Endometrial microvascular endothelial cells (primary cell): Measurements from ENCODE around the gene EEF1A2. TPM values are rescaled to one million over a fixed set of nuclear protein-coding genes. Genes with fewer than 3 reads are reported as not detected.

Experiments
- in situ Hi-C: cut with HindIII; loops from 2 replicates; pipeline ENCODE4 v1.10.0; 2017; ENCODE audit warnings: low sequenced_read_pairs, low pct_unique_long_range_greater_than_20kb; ENCODE audit errors: inconsistent ontology term
- total RNA-seq: library from RNA; depleted of rRNA; stranded (reverse); fragments of >200 nt; gene quantifications from one replicate; pipeline ENCODE4 v1.2.3, GENCODE V29; 2015; ENCODE audit errors: inconsistent ontology term

EEF1A2 gene
- total RNA-seq, 1 donor from 2014 or later: 0.09 TPM

DNA sequence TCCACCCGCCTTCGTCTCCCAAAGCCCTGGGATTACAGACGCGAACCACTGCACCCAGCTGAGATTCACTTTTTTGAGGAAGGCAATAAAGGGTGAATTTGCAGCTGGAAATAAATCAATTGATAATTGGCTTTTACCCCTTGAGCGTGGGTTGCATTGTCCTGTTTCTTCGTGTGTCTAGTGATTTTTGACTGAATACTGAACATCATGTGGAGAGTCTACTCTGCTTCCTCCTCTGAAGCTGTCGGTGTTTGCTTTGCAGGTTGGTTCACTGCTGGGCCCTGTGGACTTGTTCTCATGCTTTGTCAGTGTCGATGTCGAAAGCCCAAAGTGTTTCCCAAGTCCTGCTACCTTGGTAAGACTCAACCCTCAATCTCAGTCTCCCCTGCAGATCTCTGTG is 5.8 kb upstream of the EEF1A2 start:
- in situ Hi-C loops: no loop called here

DNA sequence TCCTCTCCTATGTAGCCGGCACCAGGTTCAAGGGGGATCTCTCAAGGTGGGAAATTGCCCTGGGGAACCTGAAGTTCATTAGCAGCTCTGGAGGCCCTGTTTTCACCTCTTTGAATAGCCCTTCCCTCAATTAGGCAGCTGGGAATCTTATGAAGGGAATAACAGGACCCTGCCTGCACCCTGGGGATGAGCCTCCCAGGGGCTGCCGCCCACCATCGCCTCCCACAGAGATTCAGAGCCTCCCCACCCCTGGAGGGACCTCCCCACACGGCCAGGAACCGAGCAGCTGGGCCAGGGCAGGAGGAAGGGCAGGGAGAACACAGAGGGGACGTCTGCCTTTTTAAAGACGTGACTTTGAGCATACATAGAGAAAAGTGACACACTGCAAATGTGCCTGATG is 4.6 kb upstream of the EEF1A2 start:
- in situ Hi-C loops: no loop called here

DNA sequence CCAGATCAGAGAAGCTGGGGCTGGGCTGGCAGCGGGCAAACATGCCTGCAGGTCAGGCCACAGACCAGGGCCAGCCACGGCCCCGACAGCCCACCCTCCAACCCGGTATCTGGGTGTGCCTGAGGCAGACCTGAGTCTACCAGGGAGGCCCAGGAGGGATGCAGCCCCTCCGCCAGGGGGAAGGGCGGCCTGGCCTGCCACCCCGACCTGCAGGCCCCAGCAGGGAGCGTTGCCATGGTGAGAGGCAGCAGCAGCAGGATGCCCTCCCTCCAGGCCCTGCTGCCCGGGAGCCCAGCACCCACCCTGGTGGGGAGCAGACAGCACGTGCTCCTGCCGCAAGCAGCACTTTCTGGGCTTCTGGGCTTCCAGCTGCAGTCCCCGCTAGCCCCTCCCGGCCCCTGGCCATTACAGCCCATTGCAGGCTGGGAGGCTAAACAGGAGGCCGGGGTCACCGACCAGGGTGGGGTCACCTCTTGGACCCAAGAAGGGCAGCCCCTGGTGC is 3.8 kb upstream of the EEF1A2 start:
- in situ Hi-C loops: no loop called here

DNA sequence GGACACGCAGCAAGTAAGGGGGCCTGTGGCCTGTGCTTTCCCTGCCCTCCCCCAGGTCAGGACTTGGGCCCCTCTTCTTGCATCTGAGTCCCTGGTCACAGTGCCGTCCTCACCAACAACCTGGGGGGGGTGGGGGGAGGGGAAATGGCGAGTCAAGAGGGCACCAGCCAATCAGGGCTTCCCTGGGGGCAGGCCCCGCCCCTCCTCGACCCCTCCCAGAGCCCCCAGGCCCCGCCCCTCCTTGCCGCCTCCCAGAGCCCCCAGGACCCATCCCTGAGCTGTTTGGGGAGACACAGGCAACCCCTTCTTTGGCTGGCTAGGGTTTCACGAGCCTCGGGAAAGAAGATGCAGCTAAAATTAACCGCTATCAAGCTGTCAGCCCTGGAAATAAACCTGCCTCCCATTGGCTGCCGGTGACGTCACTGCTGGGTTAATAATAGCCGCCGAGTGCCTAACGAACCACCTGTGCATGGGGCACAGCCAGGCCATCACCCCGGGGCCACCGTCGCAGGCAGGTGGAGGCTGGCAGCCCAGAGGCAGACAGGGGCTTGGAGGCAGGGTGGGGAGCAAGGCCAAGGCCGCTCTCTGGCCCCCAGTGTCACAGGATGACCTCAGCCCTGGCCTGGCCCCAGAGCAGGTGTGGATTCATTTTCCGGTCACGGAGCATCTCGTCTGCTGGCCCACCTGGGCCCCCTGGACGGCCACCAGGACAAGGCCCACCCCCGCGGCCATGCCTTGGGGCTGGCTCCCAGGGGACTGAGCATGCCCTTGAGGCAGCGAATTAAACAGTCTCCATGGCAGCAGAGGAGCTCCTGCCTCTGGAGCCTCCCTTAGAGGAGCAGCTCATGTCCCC is 3.2 kb upstream of the EEF1A2 start:
- in situ Hi-C loops: no loop called here

DNA sequence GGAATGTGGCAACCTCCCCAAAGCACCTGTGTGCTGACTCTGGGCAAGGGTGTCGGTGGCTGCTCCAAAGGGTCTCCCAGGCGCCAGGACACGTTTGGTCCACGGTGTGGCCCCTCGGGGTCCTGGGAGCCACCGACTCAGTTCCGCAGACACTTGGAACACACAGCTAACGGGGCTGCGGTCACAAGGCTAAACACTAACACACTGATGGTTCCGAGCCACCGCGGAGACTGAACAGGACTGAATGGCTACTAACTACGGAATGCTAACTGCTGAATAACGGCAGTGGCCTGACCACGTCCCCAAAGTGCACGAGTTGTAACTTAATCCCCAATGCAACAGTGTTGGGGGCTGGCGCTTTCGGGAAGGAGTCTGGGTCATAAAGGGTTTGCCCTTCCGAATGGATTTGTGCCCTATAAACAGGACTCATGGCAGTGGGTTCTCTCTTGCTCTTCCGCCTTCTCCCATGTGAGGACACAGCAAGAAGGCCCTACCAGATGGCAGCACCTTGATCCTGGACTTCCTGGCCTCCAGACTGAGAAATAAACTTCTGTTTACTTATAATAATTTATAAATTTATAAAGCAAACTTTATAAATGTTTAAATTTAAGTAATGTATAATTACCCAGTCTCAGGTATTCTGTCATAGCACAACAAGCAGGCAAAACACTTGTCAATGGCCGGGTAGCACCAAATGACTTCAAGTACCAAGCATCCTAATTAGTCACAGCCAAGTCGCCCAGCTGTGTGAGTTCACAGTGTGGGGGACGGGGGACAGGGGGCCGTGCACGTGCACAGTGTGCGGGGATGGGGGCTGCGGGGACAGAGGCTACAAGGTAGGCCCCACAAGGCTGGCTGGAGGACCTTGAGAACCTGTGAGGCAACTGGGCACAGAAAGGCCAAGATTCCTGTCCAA is 2.3 kb upstream of the EEF1A2 start:
- in situ Hi-C loops: no loop called here

DNA sequence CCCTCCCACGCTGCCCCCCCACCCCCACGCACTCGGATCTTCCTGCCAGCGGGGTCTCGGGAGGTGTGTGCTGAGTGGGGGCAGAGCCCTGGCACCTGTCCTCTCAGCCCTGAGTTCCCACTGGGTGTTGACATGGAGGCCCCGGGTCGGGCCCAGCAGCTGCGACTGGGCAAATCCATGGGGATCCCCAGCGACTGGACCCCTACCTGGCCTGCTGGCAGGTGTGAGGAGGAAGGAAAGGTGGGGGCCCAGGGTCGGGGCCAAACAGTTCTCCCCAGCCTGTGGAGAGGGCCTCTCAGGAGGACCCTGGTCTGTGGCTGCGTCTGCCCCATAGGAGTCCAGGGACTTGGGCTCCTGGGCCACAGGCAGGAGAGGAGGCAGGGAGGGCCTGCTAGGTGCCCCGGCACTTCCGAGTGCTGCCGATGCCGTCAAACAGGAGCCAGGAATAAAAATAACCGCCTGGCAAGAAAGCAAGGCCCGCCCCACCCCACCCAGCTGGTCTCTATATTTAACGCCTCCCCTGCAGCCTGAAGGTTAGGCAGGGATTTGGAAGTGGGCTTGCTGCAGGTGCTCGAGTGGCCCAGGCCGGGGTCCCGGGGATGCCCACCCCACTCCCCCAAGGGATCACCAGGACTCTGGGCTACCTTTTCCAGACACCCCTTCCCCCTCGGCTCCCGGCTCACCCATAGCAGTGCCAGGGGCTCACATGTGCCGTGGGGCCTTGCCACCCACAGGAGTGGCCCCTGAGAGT is 1.4 kb upstream of the EEF1A2 start:
- in situ Hi-C loops: no loop called here

DNA sequence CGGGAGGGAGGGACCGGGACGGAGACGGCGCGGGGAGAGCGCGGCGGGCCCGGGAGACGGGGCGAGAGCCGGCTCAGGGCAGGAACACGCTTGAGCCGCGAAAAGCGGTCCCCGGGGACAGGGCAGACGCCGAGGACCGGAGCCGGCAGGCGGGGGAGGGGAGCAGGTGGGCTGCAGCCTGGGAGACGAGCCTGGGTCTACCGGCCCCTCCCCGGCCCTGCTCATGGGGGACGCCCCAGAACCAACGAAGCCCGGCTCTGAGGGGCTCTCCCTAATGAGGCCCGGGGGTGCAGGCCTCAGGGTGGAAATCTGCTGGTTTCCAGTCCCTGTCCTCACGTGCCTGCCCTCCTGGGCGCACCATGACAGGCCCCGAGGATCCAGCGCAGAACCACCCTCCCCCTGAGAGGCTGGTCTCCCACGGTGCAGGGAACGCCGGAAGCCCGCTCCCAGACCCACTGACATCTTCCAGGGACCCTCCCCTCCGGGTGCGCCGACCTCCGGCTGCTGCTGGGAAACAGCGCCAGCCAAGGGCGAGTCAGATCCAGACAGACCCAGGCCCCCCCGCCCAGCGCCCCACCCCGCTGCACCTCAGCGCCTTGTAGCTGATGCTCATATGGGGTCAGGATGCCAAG is 571 bp upstream of the EEF1A2 start:
- in situ Hi-C loops: no loop called here

DNA sequence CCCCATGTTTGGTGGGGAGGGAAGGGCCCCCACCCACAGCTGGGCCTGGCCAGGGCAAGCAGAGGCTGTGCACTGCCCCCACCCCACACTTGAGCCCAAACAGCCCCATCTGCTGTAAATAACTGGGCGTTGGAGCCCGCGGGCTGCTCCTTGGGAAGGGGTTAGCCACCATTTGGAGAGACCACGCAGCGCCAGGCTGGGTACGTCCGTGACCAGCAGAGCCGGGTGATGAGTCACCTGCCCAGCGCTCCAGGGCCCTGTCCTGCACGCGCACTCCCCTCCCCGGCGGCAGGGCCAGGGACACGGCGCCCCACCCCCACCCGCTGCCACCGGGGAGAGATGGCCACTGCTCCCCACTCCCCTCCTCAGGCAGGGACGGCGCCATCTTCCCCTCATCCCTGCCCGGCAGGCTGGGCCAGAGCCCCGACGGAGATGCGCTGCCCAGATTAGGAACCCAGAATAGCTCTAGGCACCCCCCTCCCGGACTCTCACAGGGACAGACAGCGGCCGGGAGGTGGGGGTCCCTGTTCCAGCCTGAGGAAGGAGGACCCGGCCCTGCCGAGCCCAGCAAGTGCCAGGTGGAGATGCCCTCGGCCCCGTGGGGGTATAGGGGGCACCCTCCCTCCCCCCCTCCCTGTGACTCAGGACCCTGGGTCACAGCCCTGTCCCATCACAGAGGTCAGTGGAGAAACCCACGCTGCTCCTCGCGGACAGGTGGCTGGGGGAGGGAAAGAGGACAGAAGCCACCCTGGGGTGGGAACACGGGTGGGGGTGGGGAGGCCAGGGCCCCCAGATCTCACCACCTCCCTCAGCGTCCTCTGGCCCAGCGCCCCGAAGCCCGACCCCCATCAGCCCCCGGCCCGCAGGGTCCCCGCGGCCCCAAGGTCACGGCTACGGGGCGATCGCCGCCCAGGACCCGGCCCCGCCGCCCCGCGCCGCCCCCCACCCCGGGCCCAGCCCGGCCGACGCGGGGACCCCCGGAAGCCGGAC is 642 bp downstream of the EEF1A2 start:
- in situ Hi-C loops: no loop called here

DNA sequence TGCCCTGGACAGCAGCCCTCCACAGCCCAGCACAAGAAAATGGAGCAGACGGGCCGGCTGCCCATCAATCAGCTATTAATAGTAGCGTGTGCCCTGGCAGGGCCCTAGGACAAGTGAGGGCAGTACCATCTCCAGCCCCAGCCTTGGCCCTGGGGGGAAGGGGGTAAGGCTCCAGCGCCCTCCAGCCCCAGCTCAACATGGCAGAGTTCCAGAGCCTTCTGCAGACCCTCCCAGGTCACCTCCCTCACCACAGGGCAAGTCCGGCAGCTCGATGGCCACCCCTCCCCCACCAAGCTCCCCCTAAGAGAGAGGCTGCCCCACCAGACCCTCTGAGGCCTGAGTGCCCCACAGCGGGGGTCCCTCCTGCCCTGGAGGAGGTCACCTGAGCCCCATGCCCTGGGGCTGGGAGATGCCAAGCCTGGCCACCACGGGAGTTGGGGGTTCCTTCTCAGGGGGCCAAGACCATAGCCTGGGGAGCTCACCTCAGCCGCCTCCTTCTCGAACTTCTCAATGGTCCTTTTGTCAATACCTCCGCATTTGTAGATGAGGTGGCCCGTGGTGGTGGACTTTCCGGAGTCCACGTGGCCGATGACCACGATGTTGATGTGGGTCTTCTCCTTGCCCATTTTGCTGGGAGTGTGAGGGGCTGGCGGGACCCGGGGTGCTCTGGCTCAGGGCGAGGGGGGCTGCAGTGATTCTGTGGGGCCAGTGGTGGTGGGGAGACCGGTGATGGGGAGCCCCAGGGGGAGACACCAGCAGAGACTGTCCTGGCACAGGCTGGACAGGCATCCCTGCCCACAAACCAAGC is 1.5 kb downstream of the EEF1A2 start:
- in situ Hi-C loops: no loop called here

DNA sequence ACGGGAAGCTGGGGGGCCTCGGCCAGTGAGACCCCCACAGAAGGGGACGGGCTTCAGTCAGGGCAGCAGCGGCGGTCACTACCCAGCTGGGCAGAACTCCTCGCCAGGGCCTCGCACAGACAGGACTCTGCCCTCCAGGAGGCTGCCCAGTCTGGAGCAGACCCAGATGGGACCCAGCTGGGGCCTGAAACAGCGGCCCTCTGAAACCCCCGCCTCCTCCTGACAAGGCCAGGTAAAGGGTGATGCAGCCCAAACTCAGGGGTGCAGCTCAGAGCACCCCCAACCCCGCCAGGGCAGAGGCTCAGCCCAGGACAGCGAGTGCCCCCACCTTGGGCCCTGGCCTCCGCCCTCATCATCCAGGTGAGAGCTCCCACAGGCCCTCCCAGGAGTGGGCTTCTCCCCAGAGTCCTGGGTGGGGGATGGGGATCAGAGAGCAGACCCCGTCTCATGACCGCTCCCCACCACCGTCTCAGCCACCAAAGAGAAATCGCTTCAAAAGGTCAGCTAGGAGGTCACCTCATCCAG is 2.2 kb downstream of the EEF1A2 start:
- in situ Hi-C loops: no loop called here

DNA sequence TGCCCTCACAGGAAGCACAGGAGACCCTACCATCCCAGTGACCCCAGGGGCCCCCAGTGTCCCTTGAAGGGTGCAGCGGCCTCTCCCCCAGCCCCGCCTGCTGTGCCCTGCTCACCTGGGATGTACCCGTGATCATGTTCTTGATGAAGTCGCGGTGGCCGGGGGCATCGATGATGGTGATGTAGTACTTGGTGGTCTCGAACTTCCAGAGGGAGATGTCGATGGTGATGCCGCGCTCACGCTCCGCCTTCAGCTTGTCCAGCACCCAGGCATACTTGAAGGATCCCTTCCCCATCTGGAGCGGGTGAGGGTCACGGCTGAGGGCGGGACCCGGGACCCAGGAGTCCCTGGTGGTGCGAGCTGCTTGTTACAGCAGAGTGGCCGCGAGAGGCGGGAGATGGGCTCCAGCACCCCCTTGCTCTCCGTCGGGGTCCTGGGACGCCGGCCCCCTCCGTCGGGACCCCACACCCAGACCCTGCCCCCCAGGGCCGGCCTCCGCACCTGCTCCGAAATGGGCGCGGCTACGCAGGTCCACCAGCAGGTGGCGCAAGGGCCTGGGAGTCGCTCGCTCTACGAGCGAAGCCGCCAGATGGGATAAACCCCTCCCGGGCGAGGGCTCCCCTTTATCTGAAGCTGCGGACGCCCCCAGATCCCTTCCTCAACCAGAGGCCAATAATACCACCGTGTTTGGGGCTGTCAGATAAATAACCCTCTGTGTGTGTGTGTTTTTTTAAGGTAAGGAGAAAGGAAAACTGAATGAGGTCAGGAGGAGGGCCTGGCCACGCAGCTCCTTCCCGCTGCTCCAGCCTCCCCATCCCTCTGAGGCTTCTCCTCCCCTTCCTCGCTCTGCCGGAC is 2.9 kb downstream of the EEF1A2 start:
- in situ Hi-C loops: no loop called here

DNA sequence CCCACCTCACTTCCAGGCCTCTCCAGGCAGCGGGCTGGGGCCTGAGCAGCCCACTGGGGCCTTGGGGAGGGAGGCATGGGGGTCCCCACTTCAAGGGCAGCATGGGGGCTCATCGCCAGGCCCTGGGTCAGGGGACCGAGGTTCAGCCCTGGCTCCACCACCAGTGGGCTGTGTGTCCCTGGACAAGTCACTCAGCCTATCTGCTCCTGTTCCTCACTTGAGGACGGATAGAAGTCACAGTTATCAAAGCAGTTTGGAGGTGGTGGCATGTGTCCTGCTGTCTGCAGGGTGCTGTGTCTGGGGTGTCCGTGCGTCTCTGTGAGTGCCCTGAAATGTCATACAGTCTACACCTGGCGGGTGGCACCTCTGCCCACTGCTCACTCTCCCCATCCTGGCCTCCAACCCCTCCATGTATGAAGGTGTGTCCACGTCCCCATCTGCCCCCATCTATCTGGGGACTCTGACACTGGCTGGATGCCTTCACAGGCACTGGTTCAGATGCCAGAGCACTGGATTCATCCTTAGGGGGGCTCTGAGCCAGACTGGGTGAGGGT is 3.6 kb downstream of the EEF1A2 start:
- in situ Hi-C loops: no loop called here

DNA sequence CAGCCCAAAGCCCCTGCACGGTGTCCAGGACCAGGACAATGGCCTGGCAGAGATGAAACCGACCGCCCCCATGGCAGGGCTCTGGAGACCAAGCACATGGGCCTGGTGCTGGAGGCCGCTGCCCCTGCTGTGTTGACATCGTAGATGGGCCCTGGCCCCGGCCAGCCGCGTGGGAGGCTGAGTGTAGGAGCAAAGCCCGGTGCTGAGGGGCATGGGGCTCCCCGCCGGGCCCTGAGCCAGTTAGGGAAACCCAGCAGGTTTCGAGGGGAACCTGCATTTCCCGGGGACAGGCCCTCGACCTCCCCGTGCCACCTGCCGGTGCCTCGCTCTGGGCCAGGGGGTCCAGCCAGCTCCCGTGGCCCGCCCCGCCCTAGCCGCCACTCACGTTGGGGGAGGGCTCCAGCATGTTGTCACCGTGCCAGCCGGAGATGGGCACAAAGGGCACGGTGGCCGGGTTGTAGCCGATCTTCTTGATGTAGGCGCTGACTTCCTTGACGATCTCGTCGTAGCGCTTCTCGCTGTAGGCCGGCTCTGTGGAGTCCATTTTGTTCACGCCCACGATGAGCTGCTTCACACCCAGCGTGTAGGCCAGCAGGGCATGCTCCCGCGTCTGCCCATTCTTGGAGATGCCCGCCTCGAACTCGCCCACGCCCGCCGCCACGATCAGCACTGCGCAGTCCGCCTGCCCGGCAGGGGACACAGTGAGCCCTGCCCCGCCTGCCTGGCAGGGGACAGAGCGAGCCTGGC is 4.3 kb downstream of the EEF1A2 start:
- in situ Hi-C loops: no loop called here

DNA sequence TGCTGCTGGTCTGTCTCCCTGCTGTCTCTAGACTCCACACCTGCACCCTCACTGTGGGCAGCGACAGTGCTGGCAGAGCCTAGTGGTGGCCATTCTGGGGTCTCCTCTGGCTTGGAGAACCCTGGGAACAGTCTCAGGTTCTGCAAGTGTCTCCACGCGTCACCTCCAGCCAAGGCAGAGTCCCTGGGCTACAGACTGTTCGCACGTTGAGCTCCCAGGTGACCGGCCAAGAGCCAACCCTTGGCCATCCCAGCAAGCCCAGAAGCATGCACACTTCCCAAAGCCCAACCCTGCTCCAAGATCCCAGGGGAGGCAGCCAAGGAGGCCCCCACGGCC is 4.8 kb downstream of the EEF1A2 start:
- in situ Hi-C loops: no loop called here

DNA sequence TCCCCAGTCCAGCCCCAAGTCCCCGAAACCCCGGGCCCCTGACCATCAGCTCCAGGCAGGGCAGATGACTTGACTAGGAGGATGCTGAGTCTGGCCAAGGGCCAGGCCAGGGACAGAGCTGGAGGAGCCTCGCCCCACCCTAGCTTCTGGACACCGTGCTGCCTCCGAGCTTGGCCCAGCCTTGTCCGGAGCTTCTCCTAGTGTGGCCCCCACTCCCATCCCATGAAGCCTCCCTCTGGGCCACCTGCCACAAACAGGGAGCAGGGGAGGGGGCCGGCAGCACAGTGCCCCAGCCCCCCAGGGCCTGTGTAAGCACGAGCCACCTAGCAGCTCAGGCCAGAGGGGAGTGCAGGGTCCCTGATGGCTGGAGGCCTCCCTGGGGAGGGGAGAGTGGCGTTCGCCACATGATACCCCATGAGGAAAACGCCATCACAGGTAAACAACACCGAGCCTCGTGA is 5.3 kb downstream of the EEF1A2 start:
- in situ Hi-C loops: no loop called here
